H1 (cell line): Measurements from ENCODE around the gene PWP2. TPM values are rescaled to one million over a fixed set of nuclear protein-coding genes. Genes with fewer than 3 reads are reported as not detected.

Experiments used
- CTCF ChIA-PET: fragments of 300-600 bp; sonication (Branson Sonifier 250); formaldehyde crosslinking; loops from one replicate; lab custom pipeline; 2021; ENCODE audit not compliant: partially characterized antibody; lab: Charles Lee
- POLR2A ChIA-PET: fragments of 300-600 bp; sonication (Branson Sonifier 250); formaldehyde crosslinking; loops from one replicate; lab custom pipeline; 2021; ENCODE audit warnings: inconsistent platforms; ENCODE audit not compliant: partially characterized antibody; lab: Charles Lee
- DNase-seq, 2 experiments: peaks; one replicate each; pipeline versions ENCODE4 v3.0.0 to v3.0.0-alpha.2; 2010 to 2022; ENCODE audit warnings: low spot score in 2 of 2, low read depth in 1 of 2, mixed read lengths in 1 of 2
- FAIRE-seq: peaks from 2 replicates; lab custom pipeline; 2011; peaks lifted over from hg19 to GRCh38; lab: Jason Lieb, UNC
- H2AFZ ChIP-seq: 2 replicates; pipeline ENCODE4 v1.8.1; 2012; ENCODE audit warnings: low read length, inconsistent platforms
- H2AK5ac ChIP-seq: 2 replicates; pipeline ENCODE4 v1.6.1; 2013; ENCODE audit warnings: low read depth, low read length
- H2BK120ac ChIP-seq: replicated peaks from 2 replicates; pipeline ENCODE3; 2013; ENCODE audit warnings: low read depth, low read length, inconsistent platforms
- H2BK12ac ChIP-seq: 2 replicates; pipeline ENCODE4 v1.6.1; 2013; ENCODE audit warnings: low read depth, low read length
- H2BK15ac ChIP-seq: 2 replicates; pipeline ENCODE4 v1.6.1; 2013; ENCODE audit warnings: low read length
- H2BK20ac ChIP-seq: 2 replicates; pipeline ENCODE4 v1.6.1; 2013; ENCODE audit warnings: low read length
- H2BK5ac ChIP-seq: 2 replicates; pipeline ENCODE4 v1.6.1; 2013; ENCODE audit warnings: low read depth, low read length
- H3K14ac ChIP-seq: 2 replicates; pipeline ENCODE4 v1.6.1; 2013; ENCODE audit warnings: inconsistent platforms; ENCODE audit not compliant: insufficient read length
- H3K18ac ChIP-seq: 2 replicates; pipeline ENCODE4 v1.6.1; 2013; ENCODE audit warnings: low read length; ENCODE audit errors: extremely low read depth
- H3K23ac ChIP-seq: 2 replicates; pipeline ENCODE4 v1.6.1; 2013; ENCODE audit warnings: inconsistent platforms; ENCODE audit not compliant: insufficient read length
- H3K23me2 ChIP-seq: 2 replicates; pipeline ENCODE4 v1.6.1; 2013; ENCODE audit warnings: low read depth, low read length
- H3K27ac ChIP-seq: 2 replicates; pipeline ENCODE4 v1.6.1; 2011; ENCODE audit warnings: low read depth, low read length, inconsistent platforms
- H3K27me3 ChIP-seq, 4 experiments: replicated peaks in 1 of 4; 1 replicate in 1 of 4; 2 replicates in 3 of 4; pipeline versions ENCODE4 v1.6.1 to v1.8.1; 2011 to 2013; ENCODE audit warnings: low read length in 3 of 4, mild to moderate bottlenecking in 3 of 4, inconsistent platforms in 2 of 4, mixed read lengths in 2 of 4, moderate library complexity in 1 of 4; ENCODE audit not compliant: control insufficient read depth in 3 of 4, insufficient read depth in 3 of 4; ENCODE audit errors: extremely low read depth in 1 of 4
- H3K36me3 ChIP-seq, 4 experiments: 2 replicates each; pipeline versions ENCODE4 v1.6.1 to v1.8.1; 2011 to 2013; ENCODE audit warnings: mild to moderate bottlenecking in 4 of 4, low read length in 3 of 4, moderate library complexity in 2 of 4, control low read depth in 1 of 4, inconsistent platforms in 1 of 4; ENCODE audit not compliant: insufficient read depth in 4 of 4, control insufficient read depth in 2 of 4
- H3K4ac ChIP-seq: replicated peaks from 2 replicates; pipeline ENCODE3; 2013; ENCODE audit warnings: low read length, low read depth, mixed read lengths, inconsistent platforms; ENCODE audit not compliant: insufficient read length
- H3K4me1 ChIP-seq, 4 experiments: replicated peaks in 1 of 4; 1 replicate in 1 of 4; 2 replicates in 3 of 4; pipeline versions ENCODE4 v1.6.1 to v1.8.1; 2011 to 2013; ENCODE audit warnings: low read length in 3 of 4, inconsistent platforms in 2 of 4, mixed read lengths in 1 of 4; ENCODE audit not compliant: insufficient read depth in 4 of 4, control insufficient read depth in 3 of 4
- H3K4me2 ChIP-seq, 2 experiments: 2 replicates each; pipeline versions ENCODE4 v1.6.1 to v1.8.1; 2011 to 2013; ENCODE audit warnings: low read depth in 2 of 2, low read length in 2 of 2, control low read depth in 1 of 2, inconsistent platforms in 1 of 2, mild to moderate bottlenecking in 1 of 2; ENCODE audit not compliant: insufficient read depth in 1 of 2
- H3K4me3 ChIP-seq, 4 experiments: fragments of 200-600, 300-600 bp in 1 of 4; sonication (generic), shearing (Covaris generic), sonication (Bioruptor Twin) in 1 of 4; 2 replicates each; pipeline versions ENCODE4 v1.5.1 to v1.8.1; 2011 to 2016; ENCODE audit warnings: low read length in 4 of 4, low read depth in 3 of 4, control low read depth in 2 of 4, inconsistent platforms in 2 of 4, mild to moderate bottlenecking in 2 of 4, mixed read lengths in 1 of 4, moderate library complexity in 1 of 4; ENCODE audit not compliant: insufficient read depth in 2 of 4; ENCODE audit errors: extremely low read depth in 1 of 4
- H3K56ac ChIP-seq: replicated peaks from 2 replicates; pipeline ENCODE3; 2013; ENCODE audit warnings: low read depth, mild to moderate bottlenecking, mixed read lengths, low read length, inconsistent platforms; ENCODE audit not compliant: insufficient read length
- H3K79me1 ChIP-seq: 2 replicates; pipeline ENCODE4 v1.6.1; 2013; ENCODE audit warnings: low read depth, low read length, control low read depth
- H3K79me2 ChIP-seq, 2 experiments: 2 replicates each; pipeline versions ENCODE4 v1.6.1 to v1.8.1; 2012 to 2013; ENCODE audit warnings: low read length in 2 of 2, mild to moderate bottlenecking in 2 of 2, inconsistent platforms in 1 of 2; ENCODE audit not compliant: insufficient read depth in 2 of 2, control insufficient read depth in 1 of 2
- H3K9ac ChIP-seq, 4 experiments: replicated peaks in 1 of 4; 1 replicate in 1 of 4; 2 replicates in 3 of 4; pipeline versions ENCODE4 v1.6.1 to v1.8.1; 2011 to 2013; ENCODE audit warnings: low read depth in 3 of 4, low read length in 3 of 4, control low read depth in 2 of 4, mild to moderate bottlenecking in 2 of 4, moderate library complexity in 2 of 4, inconsistent platforms in 1 of 4; ENCODE audit errors: extremely low read depth in 1 of 4
- H3K9me3 ChIP-seq, 2 experiments: 2 replicates each; pipeline versions ENCODE4 v1.6.1 to v1.8.1; 2012 to 2013; ENCODE audit warnings: mild to moderate bottlenecking in 2 of 2, moderate library complexity in 2 of 2, control low read depth in 1 of 2, inconsistent platforms in 1 of 2, low read depth in 1 of 2, low read length in 1 of 2, mixed read lengths in 1 of 2; ENCODE audit not compliant: insufficient read depth in 2 of 2
- H4K20me1 ChIP-seq, 2 experiments: replicated peaks in 1 of 2; 2 replicates each; pipeline versions ENCODE3 to v1.8.1; 2011 to 2013; ENCODE audit warnings: inconsistent platforms in 2 of 2, low read length in 2 of 2, mild to moderate bottlenecking in 1 of 2; ENCODE audit not compliant: insufficient read depth in 2 of 2, control insufficient read depth in 1 of 2
- H4K5ac ChIP-seq: 2 replicates; pipeline ENCODE4 v1.6.1; 2013; ENCODE audit warnings: low read length, low read depth, mixed read lengths, inconsistent platforms; ENCODE audit not compliant: insufficient read length
- H4K8ac ChIP-seq: 2 replicates; pipeline ENCODE4 v1.8.0; 2013; ENCODE audit warnings: mild to moderate bottlenecking, moderate library complexity, low read length, inconsistent platforms; ENCODE audit not compliant: insufficient read depth; ENCODE audit errors: extremely low read depth
- H4K91ac ChIP-seq: replicated peaks from 2 replicates; pipeline ENCODE3; 2013; ENCODE audit warnings: low read length, mixed read lengths, inconsistent platforms; ENCODE audit not compliant: insufficient read length
- KDM4A ChIP-seq: IDR thresholded peaks from one replicate; pipeline ENCODE4 v1.7.1; 2012; ENCODE audit warnings: low read depth, mild to moderate bottlenecking, moderate library complexity, low read length, inconsistent platforms; ENCODE audit not compliant: severe bottlenecking
- PHF8 ChIP-seq: fragments of 200-600 bp; sonication (generic); conservative IDR thresholded peaks from 2 replicates; pipeline ENCODE4 v1.7.1; 2012; ENCODE audit warnings: low read depth, mild to moderate bottlenecking, inconsistent platforms, low read length, moderate library complexity
- POLR2A ChIP-seq, 2 experiments: IDR thresholded peaks; 1 replicate in 1 of 2; 2 replicates in 1 of 2; pipeline ENCODE4 v1.6.1; 2011; ENCODE audit warnings: low read depth in 2 of 2, low read length in 2 of 2, mild to moderate bottlenecking in 2 of 2; ENCODE audit errors: control extremely low read depth in 1 of 2
- SIX5 ChIP-seq: IDR thresholded peaks from 2 replicates; pipeline ENCODE4 v1.6.1; 2011; ENCODE audit warnings: mild to moderate bottlenecking, low read depth, low read length
- TBP ChIP-seq: IDR thresholded peaks from 2 replicates; pipeline ENCODE4 v1.6.1; 2011; ENCODE audit warnings: low read depth, low read length, improper control_type of control experiment
- USF2 ChIP-seq: IDR thresholded peaks from 2 replicates; pipeline ENCODE4 v1.6.1; 2011; ENCODE audit warnings: low read length, improper control_type of control experiment
- WGBS, 2 experiments: shearing (Covaris generic) in 1 of 2; methylation state at CpG; one replicate each; pipeline versions ENCODE4 v1.1.6 to v1.1.7; 2013 to 2015; ENCODE audit warnings: low lambda C conversion rate in 2 of 2, mixed read lengths in 2 of 2, inconsistent platforms in 1 of 2, low coverage in 1 of 2, missing lambda C conversion rate in 1 of 2; ENCODE audit not compliant: insufficient replicate concordance in 2 of 2, insufficient coverage in 1 of 2, insufficient read length in 1 of 2; ENCODE audit errors: extremely low coverage in 1 of 2, missing lambda C conversion rate in 1 of 2; 5-methylcytosine and 5-hydroxymethylcytosine counted together
- polyA plus RNA-seq, 7 experiments: library from polyadenylated mRNA; depleted of rRNA in 3 of 7; stranded (reverse) in 5 of 7; unstranded in 2 of 7; fragments of >200 nt in 5 of 7; fragments of 200-250 nt in 2 of 7; gene quantifications; 1 replicate in 5 of 7; 2 replicates in 1 of 7; 4 replicates in 1 of 7; pipeline versions ENCODE4 v1.2.1 to v1.2.3, GENCODE V29; 2011 to 2013; ENCODE audit warnings: missing spikeins in 2 of 7, mixed read lengths in 2 of 7
- total RNA-seq: library from RNA; stranded (reverse); fragmentation: NEBNext Ultra II Directional; extraction: Animal tissue kit (Norgen Biotek cat#: 25700); gene quantifications from 2 replicates; pipeline ENCODE4 v1.2.1, GENCODE V29; 2021

Gene PWP2
- total and polyA plus RNA-seq, 2 of the 8 experiments (the other 6 are each of a cell fraction or from before 2014, with no cell fraction given), result 4.4 to 6.7 TPM

DNA sequence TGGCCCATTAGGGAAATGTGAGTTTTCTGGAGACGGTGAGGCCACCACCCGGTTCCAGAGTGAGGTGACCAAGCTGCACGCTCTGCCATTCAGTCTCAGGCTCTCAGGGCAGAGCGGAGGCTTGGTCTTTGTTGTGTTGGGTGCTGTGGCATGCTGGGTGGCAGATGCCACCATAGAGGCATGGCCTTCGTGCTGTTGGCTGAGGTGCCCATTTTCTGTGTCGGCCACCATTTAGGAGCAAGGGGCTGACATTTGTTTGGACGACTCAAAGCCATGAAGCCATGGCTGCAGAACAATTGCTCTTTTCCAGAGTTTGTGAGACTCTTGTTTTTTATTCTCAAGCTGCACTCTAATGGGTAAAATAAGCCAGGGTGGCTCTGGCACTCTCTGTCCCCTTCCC is 36.8 kb upstream of the PWP2 start:
- Histone ChIP-seq H2BK15ac (no peak overlapping the region), H3K79me1 (peaks cover 7% of the 10 kb centered on the region; the same call in 1 of the 2 replicates), H2BK20ac (no peak overlapping the region), H3K4me3 (no peak overlapping the region), H2AK5ac (no peak overlapping the region), H3K4me2 (no peak overlapping the region), H2BK12ac (no peak overlapping the region), H3K9ac (no peak overlapping the region), H3K14ac (no peak overlapping the region), H3K23me2 (no peaks in the 10 kb centered on the region), H3K4ac (no peak overlapping the region), H3K23ac (no peak overlapping the region), H2BK5ac (no peak overlapping the region), H2AFZ (no peak overlapping the region), H3K9me3 (no peaks in the 10 kb centered on the region), H3K79me2 (peaks cover 0 to 2% of the 10 kb centered on the region in 2 experiments; a peak in 1 of 4 replicates), H4K5ac (no peak overlapping the region), H4K8ac (no peak overlapping the region), H3K27ac (no peak overlapping the region), H2BK120ac (no peak overlapping the region), H4K20me1 (peaks cover 9 to 12% of the 10 kb centered on the region in 2 experiments), H3K56ac (no peak overlapping the region), H3K4me1 (no peaks in the 10 kb centered on the region; a peak in 1 of 7 replicates), H3K27me3 (no peaks in the 10 kb centered on the region), H3K36me3 (peaks cover 2 to 24% (median 6%) of the 10 kb centered on the region in 4 experiments; a peak in 7 of 8 replicates), H4K91ac (no peak overlapping the region), H3K18ac (no peak overlapping the region)
- POLR2A ChIA-PET, result no interaction called here
- FAIRE-seq (no peak), DNase-seq (no peak)
- WGBS, 2 experiments, result 91% methylated on average over 7 of the region's 7 CpGs; no CpG with 5 or more reads in 1 of the 2 experiments
- CTCF ChIA-PET, result interaction anchor here (1.2 to 1.4 kb wide), 3 partner anchors 9 to 129 kb away, joined by 3 read pairs; no protein-coding TSS in a partner anchor
- no peak for TF ChIP-seq POLR2A (IDR thresholded peaks at IDR 0.05; ENCODE audit: control extremely low read depth in 1 of 2, low read depth in 2 of 2, low read length in 2 of 2)
- no peak for TF ChIP-seq USF2
- TF ChIP-seq TBP, result no peak
- TF ChIP-seq SIX5, result no peak
- TF ChIP-seq PHF8, result no peak
- no peak for TF ChIP-seq KDM4A
